Islet precursor cell (in vitro differentiated cells): ENCODE measurements around the gene C1QC.

ENCODE experiments used
- DNase-seq: peaks from one replicate; pipeline ENCODE4 v3.0.0-alpha.2; 2018

The C1QC gene

DNA sequence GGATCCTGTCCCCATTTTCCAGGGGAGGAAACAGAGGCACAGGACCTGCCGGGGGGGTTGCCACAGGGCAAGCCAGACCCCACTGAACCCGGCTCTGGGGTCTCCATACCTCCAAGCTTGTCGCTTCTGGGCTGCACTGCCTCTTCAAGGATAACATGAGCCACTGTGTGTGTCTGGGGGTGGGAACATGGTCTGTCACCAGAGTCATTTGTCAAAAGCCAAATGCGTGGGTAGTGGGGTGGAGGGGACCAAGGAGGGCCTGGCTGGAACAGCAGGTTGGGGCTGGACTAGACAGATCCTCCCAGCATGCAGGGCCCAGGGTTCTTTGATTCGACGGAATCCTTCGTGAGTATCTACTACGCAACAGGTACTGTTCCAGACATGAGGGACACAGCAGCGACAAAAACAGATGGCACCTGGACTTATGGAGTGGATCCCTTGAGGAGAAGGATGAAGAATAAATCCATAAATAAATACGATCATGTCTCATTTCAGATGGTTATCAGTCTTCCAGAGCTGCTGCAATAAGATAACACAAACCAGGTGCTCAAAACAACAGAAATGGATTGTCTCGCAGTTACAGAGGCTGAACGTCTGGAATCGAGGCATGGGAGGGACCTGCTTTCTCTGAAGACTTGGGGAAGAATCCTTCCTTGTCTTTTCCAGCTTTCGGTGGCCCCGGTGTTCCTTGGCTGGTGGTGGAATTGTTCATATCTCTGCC, 38.3 kb downstream of the C1QC start:
- no peak for DNase-seq

DNA sequence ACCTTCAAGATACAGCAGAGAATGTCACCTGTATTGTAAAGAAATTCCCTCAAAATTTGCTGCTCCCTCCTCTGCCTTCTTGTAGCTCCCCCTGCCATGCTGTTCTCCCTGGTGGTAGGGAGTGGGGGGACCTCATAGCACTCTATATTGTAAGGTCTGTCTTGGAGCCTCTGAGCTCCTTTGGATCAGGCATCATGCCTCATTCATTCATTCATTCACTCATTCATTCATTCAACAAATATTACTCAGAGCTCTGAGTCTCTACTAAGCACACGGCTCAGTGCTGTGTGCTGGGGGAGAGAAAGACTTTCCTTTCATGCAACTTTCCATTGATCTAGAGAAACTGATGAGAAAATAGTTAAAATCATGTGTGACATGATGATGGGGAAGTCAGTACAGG, 40.1 kb downstream of the C1QC start:
- no peak for DNase-seq

DNA sequence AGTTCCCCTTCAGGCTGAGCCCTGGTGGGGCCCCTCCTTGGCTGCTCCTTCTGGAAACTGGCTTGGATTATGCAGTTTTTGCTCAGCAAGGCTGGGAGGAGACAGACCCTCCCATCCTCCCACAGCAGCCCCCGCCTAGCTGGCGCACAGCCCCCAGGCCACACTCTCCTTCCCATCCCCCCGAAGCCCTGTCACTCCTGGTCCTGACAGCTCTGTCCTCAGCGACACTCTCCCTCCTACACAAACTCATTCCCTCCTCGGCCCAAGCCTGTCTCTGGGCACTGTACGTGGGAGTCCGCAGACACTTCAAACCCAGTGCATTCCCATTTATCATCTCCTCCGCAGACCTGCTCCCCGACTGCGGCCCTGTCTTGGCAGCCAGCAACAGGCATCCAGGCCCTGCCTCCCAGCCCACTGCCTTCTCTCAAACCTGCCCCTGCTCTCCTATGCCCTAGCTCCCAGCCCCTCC, 42.2 kb downstream of the C1QC start:
- no peak for DNase-seq

DNA sequence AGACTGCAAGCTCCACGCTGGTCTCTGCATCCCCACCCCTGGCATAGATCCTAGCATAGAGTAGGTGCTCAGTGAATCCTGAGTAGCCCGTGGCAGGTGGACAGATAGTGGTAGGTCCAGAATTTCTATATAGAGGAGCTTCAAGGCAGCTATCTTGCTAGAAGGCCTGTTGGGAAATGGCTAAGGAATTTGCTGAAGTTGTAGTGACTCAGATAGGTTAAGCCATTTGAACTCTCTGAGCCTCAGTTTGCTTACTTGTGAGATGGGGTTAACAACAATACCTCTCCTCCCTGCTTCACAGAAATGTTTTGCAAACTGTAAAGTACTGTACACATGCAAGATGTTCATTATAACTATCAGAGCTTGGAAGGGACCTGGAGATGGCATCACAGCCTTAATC, 43.8 kb downstream of the C1QC start:
- DNase-seq, result no peak

DNA sequence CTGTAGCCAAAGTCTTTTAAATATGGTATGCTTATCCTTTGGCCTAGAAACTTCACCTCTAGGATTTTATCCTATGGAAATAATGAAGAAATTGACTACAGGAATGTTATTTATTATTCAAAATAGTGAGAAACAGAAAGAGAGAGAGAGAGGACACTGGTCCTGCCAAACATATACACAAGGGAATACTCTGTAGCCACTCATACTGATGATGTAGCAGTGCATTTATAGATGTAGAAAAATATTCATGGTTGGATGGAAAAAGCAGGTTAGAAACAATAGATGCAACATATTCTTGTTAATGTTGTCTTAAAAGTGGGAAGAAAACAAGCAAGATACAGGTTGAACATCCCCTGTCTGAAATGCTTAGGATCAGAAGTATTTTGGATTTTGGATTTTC, 45.0 kb downstream of the C1QC start:
- DNase-seq, result no peak

DNA sequence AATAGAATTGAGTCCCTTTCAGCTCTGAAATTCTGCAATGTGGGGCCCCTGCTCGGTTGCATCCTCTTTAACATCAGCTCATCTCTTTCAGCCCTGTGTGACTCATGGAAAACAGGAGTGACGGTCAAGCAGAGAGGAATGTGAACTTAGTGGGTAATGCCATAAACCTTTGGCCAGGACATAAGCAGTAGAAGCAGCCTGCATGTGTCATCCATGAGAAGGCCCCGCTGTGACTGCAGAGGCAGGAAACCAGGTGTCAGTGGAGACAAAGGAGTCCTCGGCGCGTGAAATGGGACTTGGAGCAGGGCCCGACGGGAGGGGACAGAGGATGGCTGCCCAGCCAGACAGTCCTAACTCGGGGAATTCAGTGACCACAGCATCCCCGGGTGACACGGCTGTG, 46.1 kb downstream of the C1QC start:
- DNase-seq, result peak; percentile 92

DNA sequence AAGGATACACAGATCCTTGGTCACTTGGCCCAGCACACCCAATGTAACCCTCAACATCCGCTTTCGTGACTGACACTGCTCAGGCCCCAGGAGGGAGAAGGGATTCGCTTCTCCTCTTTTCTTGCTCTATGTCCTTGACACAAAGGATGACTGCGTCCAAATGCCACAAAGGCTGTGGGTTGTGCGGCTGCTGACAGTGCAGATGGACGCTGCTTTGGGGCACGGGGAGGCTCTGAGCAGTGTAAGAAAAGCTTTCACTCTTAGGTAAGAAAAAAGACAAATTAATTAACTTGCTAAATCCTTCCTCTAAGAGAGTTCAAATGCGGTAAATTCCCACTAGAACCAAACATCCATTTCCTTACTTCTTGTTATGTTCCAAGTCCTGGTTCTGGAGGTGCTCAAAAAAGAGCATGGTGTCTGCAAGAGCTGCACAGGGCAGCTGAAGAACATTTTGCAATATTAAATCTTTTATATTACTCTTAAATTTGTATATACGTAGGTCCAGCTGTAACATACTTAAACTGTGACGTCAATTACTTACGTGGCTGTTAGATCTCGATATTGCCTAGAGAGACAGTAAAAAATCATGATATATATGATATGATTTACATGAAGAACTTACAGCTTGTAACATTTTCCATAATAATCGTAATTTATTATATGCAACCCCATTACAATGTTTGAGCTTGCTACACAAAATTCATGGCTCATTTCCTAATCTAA, 47.8 kb downstream of the C1QC start:
- no peak for DNase-seq

DNA sequence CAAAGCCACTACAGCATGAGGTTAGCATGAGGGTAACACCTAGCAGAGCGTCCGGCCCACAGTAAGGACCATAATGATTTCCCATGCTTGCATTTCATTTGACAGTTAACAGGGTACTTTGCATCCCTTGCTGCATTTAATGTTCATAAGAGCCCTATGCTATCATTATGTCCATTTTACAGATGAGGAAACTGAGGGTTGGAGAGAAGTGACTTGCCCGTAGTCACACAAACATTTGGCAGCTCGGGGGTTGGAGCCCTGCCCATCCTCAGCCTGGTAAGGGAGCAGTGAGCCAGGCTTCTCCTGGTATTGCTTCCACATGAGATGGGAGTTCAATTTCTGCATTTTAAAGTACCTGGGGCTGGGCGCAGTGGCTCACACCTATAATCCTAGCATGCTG, 50.7 kb downstream of the C1QC start:
- DNase-seq, result no peak

DNA sequence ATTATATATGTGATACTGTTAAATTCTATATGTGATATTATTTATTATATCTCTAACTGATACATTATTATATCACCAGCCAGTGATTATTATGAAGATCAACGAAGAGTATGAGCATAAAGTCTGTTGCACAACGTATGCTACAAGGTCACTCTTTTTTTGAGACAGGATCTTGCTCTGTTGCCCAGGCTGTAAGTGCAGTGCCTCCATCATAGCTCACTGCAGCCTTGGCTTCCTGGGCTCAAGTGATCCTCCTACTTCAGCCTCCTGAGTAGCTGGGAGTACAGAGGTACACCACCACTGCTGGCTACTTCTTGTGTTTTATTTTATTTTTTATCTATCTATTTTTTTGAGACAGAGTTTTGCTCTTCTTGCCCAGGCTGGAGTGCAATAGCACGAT, 53.2 kb downstream of the C1QC start:
- DNase-seq, result no peak
